Fibroblast of lung (primary cell): ENCODE results near the gene PIAS1.

ENCODE experiments used
- EZH2 ChIP-seq: IDR thresholded peaks from 2 replicates; pipeline ENCODE4 v1.5.1; 2012; ENCODE audit warnings: low read length, control low read depth, mild to moderate bottlenecking; ENCODE audit errors: missing control alignments
- TF ChIP-seq, protein P1 (sequence below), 2 donors: IDR thresholded peaks in 1 of 2; conservative IDR thresholded peaks in 1 of 2; 1 replicate in 1 of 2; 2 replicates in 1 of 2; pipeline ENCODE4 v1.5.1; 2011 to 2012; ENCODE audit warnings: low read length in 2 of 2, control low read depth in 1 of 2, inconsistent platforms in 1 of 2, low read depth in 1 of 2, mild to moderate bottlenecking in 1 of 2

DNA sequence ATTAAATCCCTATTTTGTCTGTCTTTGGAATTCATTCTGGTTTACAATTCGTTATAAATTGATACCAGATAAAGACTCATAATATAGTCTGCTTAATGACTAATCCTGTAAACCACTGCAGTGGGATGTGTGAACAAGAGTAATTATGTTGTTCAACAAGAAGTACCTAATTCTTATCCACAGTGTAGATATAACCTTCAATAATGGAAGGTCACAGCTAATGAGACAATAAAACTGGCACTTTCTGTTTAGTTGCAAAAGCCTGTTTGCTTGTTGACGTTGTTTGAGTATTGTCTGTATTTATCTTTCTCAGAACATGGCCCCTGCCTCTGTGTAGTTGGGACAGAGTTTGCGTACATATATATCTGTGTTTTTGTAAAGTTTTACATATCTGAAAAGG lies 26.7 kb downstream of the PIAS1 start:
- TF ChIP-seq, protein P1, sequence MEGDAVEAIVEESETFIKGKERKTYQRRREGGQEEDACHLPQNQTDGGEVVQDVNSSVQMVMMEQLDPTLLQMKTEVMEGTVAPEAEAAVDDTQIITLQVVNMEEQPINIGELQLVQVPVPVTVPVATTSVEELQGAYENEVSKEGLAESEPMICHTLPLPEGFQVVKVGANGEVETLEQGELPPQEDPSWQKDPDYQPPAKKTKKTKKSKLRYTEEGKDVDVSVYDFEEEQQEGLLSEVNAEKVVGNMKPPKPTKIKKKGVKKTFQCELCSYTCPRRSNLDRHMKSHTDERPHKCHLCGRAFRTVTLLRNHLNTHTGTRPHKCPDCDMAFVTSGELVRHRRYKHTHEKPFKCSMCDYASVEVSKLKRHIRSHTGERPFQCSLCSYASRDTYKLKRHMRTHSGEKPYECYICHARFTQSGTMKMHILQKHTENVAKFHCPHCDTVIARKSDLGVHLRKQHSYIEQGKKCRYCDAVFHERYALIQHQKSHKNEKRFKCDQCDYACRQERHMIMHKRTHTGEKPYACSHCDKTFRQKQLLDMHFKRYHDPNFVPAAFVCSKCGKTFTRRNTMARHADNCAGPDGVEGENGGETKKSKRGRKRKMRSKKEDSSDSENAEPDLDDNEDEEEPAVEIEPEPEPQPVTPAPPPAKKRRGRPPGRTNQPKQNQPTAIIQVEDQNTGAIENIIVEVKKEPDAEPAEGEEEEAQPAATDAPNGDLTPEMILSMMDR (conservative IDR thresholded peaks at IDR 0.05 in 1 of 2, IDR thresholded peaks at IDR 0.05 in 1 of 2; ENCODE audit: low read depth in 1 of 2, low read length in 2 of 2), result no peak
- no peak for TF ChIP-seq EZH2
